ENCODE data around the gene SEMA6D.

Gene SEMA6D

DNA sequence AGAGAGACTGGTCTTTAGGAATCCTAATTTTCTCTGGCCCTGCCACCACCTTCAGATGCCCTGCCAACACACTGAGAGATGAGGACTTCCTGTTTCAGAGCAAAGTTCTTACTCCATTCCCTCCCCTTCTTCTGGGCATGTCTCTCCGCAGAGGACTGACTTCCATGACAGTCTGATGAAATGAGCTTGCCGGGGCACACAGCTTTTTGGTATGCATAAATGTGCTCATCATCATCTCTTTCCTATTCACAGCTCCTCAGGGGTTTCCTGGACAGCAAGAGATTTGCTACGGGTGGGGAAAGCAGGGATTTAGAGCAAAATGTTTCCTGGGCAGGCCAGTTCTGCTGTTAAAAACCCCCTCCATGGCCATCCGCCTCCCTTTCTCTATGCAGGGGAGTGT, 27.6 kb upstream of the SEMA6D start:
- Histone ChIP-seq H3K9ac (ENCODE audit: low read depth, low read length) (no peak overlapping the region), H3K4me3 (ENCODE audit: low read depth, low read length) (no peak overlapping the region), H3K27me3 (ENCODE audit: control insufficient read depth, insufficient read depth, low read length) (no peaks in the 10 kb centered on the region), H3K9me3 (ENCODE audit: control insufficient read depth, insufficient read depth, low read length) (no peaks in the 10 kb centered on the region), H3K36me3 (ENCODE audit: control insufficient read depth, insufficient read depth, low read length) (no peaks in the 10 kb centered on the region), H3K4me1 (ENCODE audit: control insufficient read depth, insufficient read depth, low read length) (no peaks in the 10 kb centered on the region)

DNA sequence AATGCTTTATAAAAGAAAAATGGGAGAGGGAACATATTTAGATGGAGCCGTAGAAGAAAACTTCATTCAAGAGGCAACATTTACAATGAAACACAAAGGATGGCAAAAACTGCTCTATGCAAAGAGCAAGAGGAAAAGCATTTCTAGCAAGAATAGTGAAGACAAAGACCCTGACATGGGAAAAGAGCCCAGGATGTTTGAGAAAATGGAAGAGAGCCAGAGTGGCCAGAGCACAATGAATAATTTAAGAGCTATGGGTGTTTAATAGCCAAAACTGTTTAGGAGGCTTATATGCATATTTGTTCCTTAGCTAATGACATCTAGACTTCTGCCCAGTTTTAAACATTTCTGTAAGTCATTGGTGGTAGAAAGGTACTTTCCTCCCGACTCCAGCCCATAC, 25.4 kb upstream of the SEMA6D start:
- H3K36me3 ChIP-seq (ENCODE audit: control insufficient read depth, insufficient read depth, low read length) = no peaks in the 10 kb centered on the region
- no peaks in the 10 kb centered on the region for H3K4me1 ChIP-seq (ENCODE audit: control insufficient read depth, insufficient read depth, low read length)
- no peak overlapping the region for H3K4me3 ChIP-seq (ENCODE audit: low read depth, low read length)
- no peak overlapping the region for H3K9ac ChIP-seq (ENCODE audit: low read depth, low read length)
- H3K27me3 ChIP-seq (ENCODE audit: control insufficient read depth, insufficient read depth, low read length) = no peaks in the 10 kb centered on the region
- H3K9me3 ChIP-seq (ENCODE audit: control insufficient read depth, insufficient read depth, low read length) = no peaks in the 10 kb centered on the region

DNA sequence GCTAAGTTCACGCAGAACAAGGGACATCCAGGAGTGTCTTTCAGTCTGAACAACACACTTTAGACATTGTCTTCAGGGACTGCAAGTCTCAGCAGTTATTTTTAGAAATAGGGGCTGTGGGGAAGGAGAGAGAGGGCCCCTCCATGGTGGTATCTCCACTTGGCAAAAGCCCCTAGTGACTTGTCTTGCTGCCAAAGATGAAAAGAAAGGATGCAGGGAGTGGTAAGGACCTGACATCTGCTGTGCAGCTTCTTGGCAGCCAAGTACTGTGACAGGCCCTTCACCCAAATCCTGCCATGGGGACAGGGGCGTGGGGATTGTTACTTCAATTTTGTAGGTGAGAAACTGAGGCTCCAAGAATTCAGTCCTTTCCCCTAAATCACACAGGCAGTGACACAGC, 21.0 kb upstream of the SEMA6D start:
- H3K9me3 ChIP-seq (ENCODE audit: control insufficient read depth, insufficient read depth, low read length) = no peaks in the 10 kb centered on the region
- no peaks in the 10 kb centered on the region for H3K36me3 ChIP-seq (ENCODE audit: control insufficient read depth, insufficient read depth, low read length)
- no peaks in the 10 kb centered on the region for H3K4me1 ChIP-seq (ENCODE audit: control insufficient read depth, insufficient read depth, low read length)
- no peaks in the 10 kb centered on the region for H3K27me3 ChIP-seq (ENCODE audit: control insufficient read depth, insufficient read depth, low read length)
- H3K9ac ChIP-seq (ENCODE audit: low read depth, low read length) = no peak overlapping the region
- no peak overlapping the region for H3K4me3 ChIP-seq (ENCODE audit: low read depth, low read length)

DNA sequence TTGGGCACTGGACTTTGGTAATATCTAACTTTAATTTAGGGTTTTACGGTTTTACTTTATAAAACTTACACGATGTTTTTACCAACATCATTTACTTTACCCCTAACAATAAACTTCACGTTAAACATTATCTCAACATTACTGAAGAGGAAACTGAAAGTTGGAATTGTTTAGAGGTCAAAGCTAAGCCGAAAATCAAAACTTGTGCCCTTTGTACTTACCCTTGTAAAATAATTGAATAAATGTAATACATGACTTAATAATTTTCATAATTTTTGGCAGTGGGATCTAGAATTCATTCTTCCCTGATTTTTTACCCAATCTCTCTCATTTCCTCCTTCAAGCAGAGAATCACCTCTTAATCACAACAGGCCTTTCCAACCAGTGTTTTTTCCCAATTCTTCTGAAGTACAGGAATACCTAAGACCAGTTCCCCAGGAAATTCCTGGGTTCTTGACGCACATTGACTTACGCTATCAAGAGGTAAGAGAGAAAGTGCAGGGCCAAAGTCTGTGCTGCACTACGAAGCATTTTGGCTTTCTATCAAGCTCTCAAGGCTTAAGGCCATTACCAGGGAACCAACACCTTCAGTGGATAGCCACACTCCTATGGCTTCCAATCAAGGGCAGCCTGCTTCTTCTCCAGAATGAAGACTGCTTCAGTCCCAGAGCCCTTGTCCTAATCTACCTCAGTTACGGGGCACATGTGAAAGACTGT, 11.9 kb upstream of the SEMA6D start:
- no peaks in the 10 kb centered on the region for H3K27me3 ChIP-seq (ENCODE audit: control insufficient read depth, insufficient read depth, low read length)
- no peak overlapping the region for H3K4me3 ChIP-seq (ENCODE audit: low read depth, low read length)
- H3K9me3 ChIP-seq (ENCODE audit: control insufficient read depth, insufficient read depth, low read length) = no peaks in the 10 kb centered on the region
- H3K36me3 ChIP-seq (ENCODE audit: control insufficient read depth, insufficient read depth, low read length) = no peaks in the 10 kb centered on the region
- H3K4me1 ChIP-seq (ENCODE audit: control insufficient read depth, insufficient read depth, low read length) = peaks cover 2% of the 10 kb centered on the region
- no peak overlapping the region for H3K9ac ChIP-seq (ENCODE audit: low read depth, low read length)

DNA sequence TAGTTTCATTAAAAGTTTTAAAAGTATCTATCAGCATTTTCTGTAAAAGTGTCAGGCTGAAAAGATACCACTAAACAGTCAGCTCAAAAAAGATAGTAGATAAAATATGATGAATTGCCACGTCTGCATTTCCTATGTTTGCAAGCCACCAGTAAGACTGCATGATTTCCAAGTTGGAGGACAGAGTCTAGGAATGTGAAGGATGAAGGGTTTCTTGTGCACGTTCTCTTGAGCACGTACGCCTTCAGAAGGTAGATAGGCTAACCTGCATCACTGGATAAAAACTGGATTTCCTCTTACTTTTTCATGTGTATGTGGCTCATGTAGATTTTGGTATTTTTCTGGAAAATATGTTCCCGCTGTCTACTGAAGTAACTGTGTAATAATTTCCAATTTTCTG, 9.9 kb upstream of the SEMA6D start:
- H3K9me3 ChIP-seq (ENCODE audit: control insufficient read depth, insufficient read depth, low read length) = no peaks in the 10 kb centered on the region
- H3K4me3 ChIP-seq (ENCODE audit: low read depth, low read length) = no peak overlapping the region
- H3K27me3 ChIP-seq (ENCODE audit: control insufficient read depth, insufficient read depth, low read length) = no peaks in the 10 kb centered on the region
- H3K36me3 ChIP-seq (ENCODE audit: control insufficient read depth, insufficient read depth, low read length) = no peaks in the 10 kb centered on the region
- H3K9ac ChIP-seq (ENCODE audit: low read depth, low read length) = no peak overlapping the region
- H3K4me1 ChIP-seq (ENCODE audit: control insufficient read depth, insufficient read depth, low read length) = no peaks in the 10 kb centered on the region

DNA sequence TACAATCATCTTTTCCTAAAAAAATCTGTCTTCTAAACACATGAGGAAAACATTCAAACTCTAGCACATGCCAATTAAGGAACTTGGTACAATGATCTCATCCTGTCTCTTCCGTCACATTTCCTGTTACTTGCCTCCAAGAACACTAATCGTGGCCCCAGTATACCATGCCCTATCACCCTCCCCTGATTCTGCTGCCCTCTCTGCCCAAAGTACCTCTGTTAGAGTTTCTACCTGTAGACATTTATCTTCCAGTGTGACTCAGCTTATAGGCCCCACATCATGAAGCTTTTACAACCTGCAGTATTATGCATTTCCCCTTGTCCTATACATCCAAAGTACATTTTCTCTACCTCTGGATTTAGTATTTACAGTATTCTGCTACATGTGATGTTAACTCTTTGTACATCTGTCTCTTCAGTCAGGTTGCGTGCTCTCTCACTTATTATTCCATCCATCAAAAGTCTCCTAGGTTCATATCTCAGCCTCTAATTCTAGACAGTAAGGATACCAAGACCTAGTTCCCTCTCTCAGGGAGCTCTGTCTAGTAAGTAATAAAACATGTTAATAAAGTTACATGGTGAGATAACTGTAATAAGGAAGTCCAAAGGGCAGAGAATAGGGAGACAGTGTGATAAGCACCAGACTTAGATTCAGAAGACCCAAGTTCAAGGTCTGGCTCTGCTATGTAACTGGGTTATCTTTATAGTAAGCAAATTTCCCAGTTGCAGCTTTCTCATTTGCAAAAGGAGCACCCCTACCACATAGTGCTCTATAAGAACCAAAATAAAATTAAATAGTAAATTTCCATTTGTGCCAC, 8.9 kb upstream of the SEMA6D start:
- H3K36me3 ChIP-seq (ENCODE audit: control insufficient read depth, insufficient read depth, low read length) = no peaks in the 10 kb centered on the region
- H3K9me3 ChIP-seq (ENCODE audit: control insufficient read depth, insufficient read depth, low read length) = no peaks in the 10 kb centered on the region
- H3K27me3 ChIP-seq (ENCODE audit: control insufficient read depth, insufficient read depth, low read length) = no peaks in the 10 kb centered on the region
- H3K4me3 ChIP-seq (ENCODE audit: low read depth, low read length) = no peak overlapping the region
- H3K9ac ChIP-seq (ENCODE audit: low read depth, low read length) = no peak overlapping the region
- no peaks in the 10 kb centered on the region for H3K4me1 ChIP-seq (ENCODE audit: control insufficient read depth, insufficient read depth, low read length)

DNA sequence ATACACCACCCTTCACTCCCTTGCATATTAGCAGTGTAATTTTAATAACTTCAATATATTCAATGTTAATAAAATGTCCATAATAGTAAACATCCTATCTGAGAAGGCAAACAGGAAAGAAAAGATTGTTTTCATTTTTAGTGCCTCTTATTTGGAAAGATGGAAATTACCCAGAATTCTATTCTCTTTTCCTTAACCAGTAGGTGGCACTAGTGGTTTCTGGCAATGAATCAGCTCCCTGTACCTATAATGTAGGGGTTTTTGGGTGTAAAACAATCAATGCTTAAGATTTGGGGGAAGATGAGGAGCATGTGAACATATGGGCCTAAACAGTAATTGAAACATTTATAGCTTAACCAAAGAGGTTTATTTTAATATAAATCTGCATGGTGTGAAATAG, 5.7 kb upstream of the SEMA6D start:
- Histone ChIP-seq H3K4me1 (ENCODE audit: control insufficient read depth, insufficient read depth, low read length) (peaks cover 4% of the 10 kb centered on the region), H3K9ac (ENCODE audit: low read depth, low read length) (no peak overlapping the region), H3K36me3 (ENCODE audit: control insufficient read depth, insufficient read depth, low read length) (no peaks in the 10 kb centered on the region), H3K27me3 (ENCODE audit: control insufficient read depth, insufficient read depth, low read length) (peaks cover 20% of the 10 kb centered on the region), H3K4me3 (ENCODE audit: low read depth, low read length) (no peak overlapping the region), H3K9me3 (ENCODE audit: control insufficient read depth, insufficient read depth, low read length) (no peaks in the 10 kb centered on the region)

DNA sequence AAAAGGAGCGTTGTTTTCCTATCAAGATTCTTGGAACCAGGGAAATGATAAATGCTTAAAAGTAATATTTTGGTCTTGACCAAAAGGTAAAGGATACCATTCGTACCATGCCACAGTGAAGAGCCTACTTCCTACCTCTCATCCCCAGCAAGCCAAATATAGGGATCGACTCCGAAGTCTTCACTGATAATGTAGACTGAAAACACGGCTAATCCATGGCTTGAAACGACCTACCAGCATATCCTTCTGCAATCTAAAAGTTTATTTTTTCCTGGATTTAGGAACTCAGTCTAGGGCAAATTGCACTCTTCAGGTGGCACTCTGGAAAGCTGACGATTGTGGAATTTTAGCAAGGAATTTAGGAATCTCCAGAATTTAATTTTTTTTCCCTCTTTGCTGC, 1.9 kb upstream of the SEMA6D start:
- H3K27me3 ChIP-seq (ENCODE audit: control insufficient read depth, insufficient read depth, low read length) = peaks cover 39% of the 10 kb centered on the region
- H3K4me1 ChIP-seq (ENCODE audit: control insufficient read depth, insufficient read depth, low read length) = peaks cover 4% of the 10 kb centered on the region
- no peak overlapping the region for H3K4me3 ChIP-seq (ENCODE audit: low read depth, low read length)
- no peaks in the 10 kb centered on the region for H3K36me3 ChIP-seq (ENCODE audit: control insufficient read depth, insufficient read depth, low read length)
- H3K9ac ChIP-seq (ENCODE audit: low read depth, low read length) = no peak overlapping the region
- no peaks in the 10 kb centered on the region for H3K9me3 ChIP-seq (ENCODE audit: control insufficient read depth, insufficient read depth, low read length)

DNA sequence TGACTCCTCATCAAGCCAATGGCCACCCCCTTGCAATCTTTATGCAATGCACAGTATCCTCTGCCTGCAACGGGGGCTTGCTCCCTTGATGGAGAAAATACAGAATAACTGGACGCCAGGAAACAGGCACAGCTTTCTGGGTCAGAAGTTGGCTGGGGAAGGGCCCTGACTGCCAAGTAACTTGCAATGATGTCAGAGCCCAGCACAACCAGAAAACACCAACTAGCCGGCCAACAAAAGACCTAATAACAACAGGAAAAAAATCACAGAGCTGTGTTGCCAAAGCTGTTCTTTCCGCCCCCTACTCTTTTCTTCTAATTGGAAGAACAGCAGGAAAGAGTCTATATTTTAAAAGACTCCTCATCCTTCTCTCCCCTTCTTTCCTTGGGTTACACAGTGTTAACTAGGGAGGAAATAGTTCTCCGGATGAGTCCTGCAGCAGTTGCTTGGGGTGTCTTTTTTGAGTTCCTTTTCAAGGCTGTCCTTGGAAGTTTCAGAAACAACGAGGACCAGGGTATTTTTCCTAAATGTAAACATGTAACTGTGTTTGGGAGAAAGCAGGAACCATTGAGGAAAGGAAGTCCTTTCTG, 1.4 kb upstream of the SEMA6D start:
- Histone ChIP-seq H3K4me3 (ENCODE audit: low read depth, low read length) (no peak overlapping the region), H3K27me3 (ENCODE audit: control insufficient read depth, insufficient read depth, low read length) (peaks cover 45% of the 10 kb centered on the region), H3K4me1 (ENCODE audit: control insufficient read depth, insufficient read depth, low read length) (peaks cover 4% of the 10 kb centered on the region), H3K9me3 (ENCODE audit: control insufficient read depth, insufficient read depth, low read length) (no peaks in the 10 kb centered on the region), H3K9ac (ENCODE audit: low read depth, low read length) (no peak overlapping the region), H3K36me3 (ENCODE audit: control insufficient read depth, insufficient read depth, low read length) (no peaks in the 10 kb centered on the region)

DNA sequence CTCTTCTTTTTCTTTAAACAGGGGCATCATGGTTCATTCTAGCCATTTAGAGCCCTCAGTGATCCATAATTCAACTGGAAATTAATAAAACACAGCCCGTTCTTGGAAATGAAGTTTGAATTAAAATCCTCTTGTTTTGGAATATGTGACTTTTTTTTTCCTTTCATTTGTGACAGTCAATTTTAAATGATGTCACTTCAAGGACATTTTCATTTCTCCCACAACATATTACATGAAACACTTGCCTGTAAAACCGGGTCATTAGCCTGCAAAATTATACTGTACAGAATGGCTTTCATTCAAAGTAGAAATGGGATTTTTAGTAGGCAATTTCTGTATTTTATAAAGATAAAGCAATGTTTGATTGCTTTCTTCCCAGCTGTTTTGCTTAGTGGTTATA, 789 bp upstream of the SEMA6D start:
- Histone ChIP-seq H3K4me3 (ENCODE audit: low read depth, low read length) (no peak overlapping the region), H3K36me3 (ENCODE audit: control insufficient read depth, insufficient read depth, low read length) (no peaks in the 10 kb centered on the region), H3K9me3 (ENCODE audit: control insufficient read depth, insufficient read depth, low read length) (no peaks in the 10 kb centered on the region), H3K4me1 (ENCODE audit: control insufficient read depth, insufficient read depth, low read length) (peaks cover 4% of the 10 kb centered on the region), H3K9ac (ENCODE audit: low read depth, low read length) (no peak overlapping the region), H3K27me3 (ENCODE audit: control insufficient read depth, insufficient read depth, low read length) (peaks cover 45% of the 10 kb centered on the region)

DNA sequence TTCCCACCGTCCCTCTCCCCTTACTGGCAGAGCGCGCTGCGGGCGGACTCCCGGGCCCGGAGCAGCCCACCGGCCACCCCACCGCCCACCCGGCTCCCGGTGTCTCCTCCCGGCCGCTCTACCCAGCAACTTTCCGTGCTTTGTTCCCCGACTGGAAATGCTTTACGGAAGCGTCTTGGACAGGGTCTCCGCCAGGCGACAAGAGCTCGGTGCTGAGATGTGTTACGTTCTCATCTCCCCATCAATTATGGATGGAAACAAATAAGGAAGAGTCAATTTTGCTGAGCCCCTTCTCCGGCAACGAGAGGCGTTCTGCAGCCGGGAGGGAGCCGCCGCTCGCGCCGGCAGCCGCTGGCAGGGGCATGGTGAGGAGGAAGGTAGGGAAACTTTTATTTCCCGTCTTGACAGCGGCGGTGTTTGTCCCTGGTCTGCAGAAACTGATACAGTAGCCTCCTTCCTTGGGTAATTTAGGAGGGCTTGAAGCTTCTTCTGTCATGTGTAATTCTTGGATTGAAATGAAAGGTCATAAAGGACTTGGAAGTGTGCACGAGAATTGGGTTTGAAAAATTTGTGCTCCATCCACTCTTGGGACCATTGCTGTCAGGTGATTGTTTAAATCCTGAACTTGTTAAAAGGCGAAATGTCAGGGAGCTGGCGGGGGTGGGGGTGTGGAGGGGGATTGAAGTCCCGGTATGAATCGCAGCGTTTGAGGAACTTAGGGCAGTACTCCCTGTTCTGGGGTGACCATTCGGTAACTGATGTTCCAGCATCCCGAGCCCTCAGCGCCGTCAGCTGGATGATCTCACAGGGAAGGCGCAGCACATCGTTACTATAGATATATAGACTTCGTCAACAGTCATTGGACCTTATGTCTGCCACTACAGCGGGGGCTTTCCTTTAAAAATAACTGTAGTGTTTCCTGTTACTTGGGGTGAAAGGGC, 1.5 kb downstream of the SEMA6D start:
- peaks cover 45% of the 10 kb centered on the region for H3K27me3 ChIP-seq (ENCODE audit: control insufficient read depth, insufficient read depth, low read length)
- peaks cover 4% of the 10 kb centered on the region for H3K4me1 ChIP-seq (ENCODE audit: control insufficient read depth, insufficient read depth, low read length)
- H3K9ac ChIP-seq (ENCODE audit: low read depth, low read length) = no peak overlapping the region
- no peaks in the 10 kb centered on the region for H3K9me3 ChIP-seq (ENCODE audit: control insufficient read depth, insufficient read depth, low read length)
- H3K4me3 ChIP-seq (ENCODE audit: low read depth, low read length) = peak overlapping the region; percentile 78
- H3K36me3 ChIP-seq (ENCODE audit: control insufficient read depth, insufficient read depth, low read length) = no peaks in the 10 kb centered on the region

Measured in iPS-15b (cell line).